ENCODE results near the gene EFNA1.

GRCh38 chr1:155121249-155121648, 6.4 kb upstream of the EFNA1 start:
- TF ChIP-seq POLR2A (IDR thresholded peaks at IDR 0.05; ENCODE audit: low read depth, low read length): no peak
- no peak for TF ChIP-seq POLR2AphosphoS5 (IDR thresholded peaks at IDR 0.05; ENCODE audit: insufficient read depth, low read depth, low read length)
- TF ChIP-seq, protein P1, sequence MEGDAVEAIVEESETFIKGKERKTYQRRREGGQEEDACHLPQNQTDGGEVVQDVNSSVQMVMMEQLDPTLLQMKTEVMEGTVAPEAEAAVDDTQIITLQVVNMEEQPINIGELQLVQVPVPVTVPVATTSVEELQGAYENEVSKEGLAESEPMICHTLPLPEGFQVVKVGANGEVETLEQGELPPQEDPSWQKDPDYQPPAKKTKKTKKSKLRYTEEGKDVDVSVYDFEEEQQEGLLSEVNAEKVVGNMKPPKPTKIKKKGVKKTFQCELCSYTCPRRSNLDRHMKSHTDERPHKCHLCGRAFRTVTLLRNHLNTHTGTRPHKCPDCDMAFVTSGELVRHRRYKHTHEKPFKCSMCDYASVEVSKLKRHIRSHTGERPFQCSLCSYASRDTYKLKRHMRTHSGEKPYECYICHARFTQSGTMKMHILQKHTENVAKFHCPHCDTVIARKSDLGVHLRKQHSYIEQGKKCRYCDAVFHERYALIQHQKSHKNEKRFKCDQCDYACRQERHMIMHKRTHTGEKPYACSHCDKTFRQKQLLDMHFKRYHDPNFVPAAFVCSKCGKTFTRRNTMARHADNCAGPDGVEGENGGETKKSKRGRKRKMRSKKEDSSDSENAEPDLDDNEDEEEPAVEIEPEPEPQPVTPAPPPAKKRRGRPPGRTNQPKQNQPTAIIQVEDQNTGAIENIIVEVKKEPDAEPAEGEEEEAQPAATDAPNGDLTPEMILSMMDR (IDR thresholded peaks at IDR 0.05; ENCODE audit: extremely low read depth in 1 of 2, insufficient read depth in 1 of 2, low read depth in 1 of 2, low read length in 2 of 2): no peak
- no peak for TF ChIP-seq MYC (IDR thresholded peaks at IDR 0.05; ENCODE audit: low read depth, low read length)
- no peak for TF ChIP-seq EZH2 (IDR thresholded peaks at IDR 0.05; ENCODE audit: borderline replicate concordance, low read depth, low read length, severe bottlenecking)
- no peak for TF ChIP-seq JUN (IDR thresholded peaks at IDR 0.05; ENCODE audit: borderline replicate concordance, insufficient read depth, insufficient read length, low read depth)
- TF ChIP-seq, protein P2, sequence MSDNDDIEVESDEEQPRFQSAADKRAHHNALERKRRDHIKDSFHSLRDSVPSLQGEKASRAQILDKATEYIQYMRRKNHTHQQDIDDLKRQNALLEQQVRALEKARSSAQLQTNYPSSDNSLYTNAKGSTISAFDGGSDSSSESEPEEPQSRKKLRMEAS (IDR thresholded peaks at IDR 0.05; ENCODE audit: insufficient read depth, insufficient read length): no peak
